ENCODE results near the gene UFM1. TPM values are rescaled to one million over a fixed set of nuclear protein-coding genes. Genes with fewer than 3 reads are reported as not detected.
"Not testable (repeated sequence)": the region's sequence is repeated elsewhere in the genome, so short reads cannot be mapped to it uniquely, and the experiment has no call there.

The UFM1 gene
- 49.4 and 55.7 TPM in 2 replicates for total RNA-seq

GRCh38 chr13:38349390-38350113 is at the start of gene UFM1:
TSS of gene UFM1 (plus strand) at chr13:38349851. CDS start at chr13:38349920, 69 bp downstream.
- Mint-ChIP-seq H3K9me3 (no peaks in the 10 kb centered on the region), H3K4me3 (peak within 1 kb of the TSS; percentile 98), H3K36me3 (ENCODE audit: low read depth) (peaks cover 25% of the 10 kb centered on the region), H3K27ac (peak within 1 kb of the TSS; percentile 97), H3K4me1 (peaks cover 33% of the 10 kb centered on the region), H3K27me3 (no peaks in the 10 kb centered on the region)
- ATAC-seq (ENCODE audit: low read depth): peak; percentile 95
- DNase-seq: peak; percentile 76
- intact Hi-C loops (cut with micrococcal nuclease): loop anchor here (1.0 to 10.0 kb wide), 6 partner anchors 182 to 1531 kb away; partner anchors contain the start of genes COG6, EXOSC8, NHLRC3 and PROSER1
- ChIA-PET POLR2A (interaction anchor here (0.6 to 2.0 kb wide), 7 partner anchors 8 to 1350 kb away, joined by 3 to 12 read pairs (median 4); partner anchors contain the start of genes EXOSC8, NHLRC3, PROSER1 and SUPT20H), CTCF (no interaction called here)
- no peak for TF ChIP-seq CTCF (IDR thresholded peaks at IDR 0.05)

DNA sequence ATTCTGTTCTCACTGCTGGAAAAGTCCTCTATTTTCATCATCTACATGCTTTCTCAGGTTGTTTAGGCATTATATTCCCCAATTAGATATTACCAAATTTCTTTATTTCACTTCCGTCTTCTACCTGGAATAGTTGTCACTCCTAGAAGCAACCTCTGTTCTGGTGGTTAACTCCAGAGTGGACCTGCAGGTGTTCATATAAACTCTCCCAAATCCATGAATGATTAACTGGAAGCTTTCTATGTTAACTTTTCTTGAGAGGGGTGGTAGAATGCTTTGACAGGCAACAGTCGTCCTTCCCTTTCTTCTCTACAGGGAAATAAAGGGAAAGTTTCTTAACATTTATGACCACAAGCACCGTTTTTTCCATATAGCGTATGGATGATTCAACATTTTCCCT is 48.4 kb upstream of the UFM1 start:
- Mint-ChIP-seq H3K27ac (no peak overlapping the region), H3K9me3 (no peaks in the 10 kb centered on the region), H3K27me3 (no peaks in the 10 kb centered on the region), H3K36me3 (ENCODE audit: low read depth) (no peaks in the 10 kb centered on the region), H3K4me1 (no peaks in the 10 kb centered on the region), H3K4me3 (no peak overlapping the region)
- no peak for ATAC-seq (ENCODE audit: low read depth)
- TF ChIP-seq CTCF (IDR thresholded peaks at IDR 0.05): no peak
- CTCF ChIA-PET: no interaction called here
- POLR2A ChIA-PET: no interaction called here
- no peak for DNase-seq
- intact Hi-C loops (cut with micrococcal nuclease): no loop called here

- H3K27me3 Mint-ChIP-seq: no peaks in the 10 kb centered on the region
- ATAC-seq (ENCODE audit: low read depth): no peak
- POLR2A ChIA-PET: no interaction called here
- H3K9me3 Mint-ChIP-seq: no peaks in the 10 kb centered on the region
- no peak overlapping the region for H3K27ac Mint-ChIP-seq
- intact Hi-C loops (cut with micrococcal nuclease): no loop called here
- no peaks in the 10 kb centered on the region for H3K36me3 Mint-ChIP-seq (ENCODE audit: low read depth)
- H3K4me1 Mint-ChIP-seq: no peaks in the 10 kb centered on the region
- CTCF ChIA-PET: no interaction called here
- no peak overlapping the region for H3K4me3 Mint-ChIP-seq
- DNase-seq: no peak
- no peak for TF ChIP-seq CTCF (IDR thresholded peaks at IDR 0.05)
These were observed 45.8 kb upstream of the UFM1 start for GRCh38 chr13:38303816-38304320.

GRCh38 chr13:38308736-38309135 is 40.9 kb upstream of the UFM1 start:
- ATAC-seq (ENCODE audit: low read depth): no peak
- H3K4me3 Mint-ChIP-seq: no peak overlapping the region
- ChIA-PET CTCF (no interaction called here), POLR2A (no interaction called here)
- TF ChIP-seq CTCF (IDR thresholded peaks at IDR 0.05): no peak
- no peaks in the 10 kb centered on the region for H3K27me3 Mint-ChIP-seq
- H3K27ac Mint-ChIP-seq: no peak overlapping the region
- DNase-seq: no peak
- intact Hi-C loops (cut with micrococcal nuclease): no loop called here
- H3K36me3 Mint-ChIP-seq (ENCODE audit: low read depth): no peaks in the 10 kb centered on the region
- no peaks in the 10 kb centered on the region for H3K4me1 Mint-ChIP-seq
- no peaks in the 10 kb centered on the region for H3K9me3 Mint-ChIP-seq

- intact Hi-C loops (cut with micrococcal nuclease): no loop called here
- Mint-ChIP-seq H3K36me3 (ENCODE audit: low read depth) (no peaks in the 10 kb centered on the region), H3K27me3 (no peaks in the 10 kb centered on the region), H3K4me1 (no peaks in the 10 kb centered on the region), H3K27ac (no peak overlapping the region), H3K9me3 (no peaks in the 10 kb centered on the region), H3K4me3 (no peak overlapping the region)
- ChIA-PET POLR2A (no interaction called here), CTCF (no interaction called here)
- DNase-seq: no peak
- TF ChIP-seq CTCF (IDR thresholded peaks at IDR 0.05): no peak
- no peak for ATAC-seq (ENCODE audit: low read depth)
These were observed 40.3 kb upstream of the UFM1 start for GRCh38 chr13:38309397-38309796.

DNA sequence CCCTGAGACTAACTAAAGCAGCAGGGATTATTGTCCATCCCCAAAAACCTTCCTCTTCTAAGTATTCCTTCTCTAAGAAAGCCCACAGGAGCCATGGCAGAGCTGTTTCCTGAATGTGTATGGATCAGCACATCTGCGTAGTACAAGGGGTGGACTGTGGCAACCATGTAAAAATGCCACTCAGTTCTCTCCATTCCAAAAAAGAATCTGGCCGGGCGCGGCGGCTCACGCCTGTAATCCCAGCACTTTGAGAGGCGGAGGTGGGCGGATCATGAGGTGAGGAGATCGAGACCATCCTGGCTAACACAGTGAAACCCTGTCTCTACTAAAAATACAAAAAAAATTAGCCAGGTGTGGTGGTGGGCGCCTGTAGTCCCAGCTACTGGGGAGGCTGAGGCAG is 38.5 kb upstream of the UFM1 start:
- H3K27me3 Mint-ChIP-seq; H3K4me1 Mint-ChIP-seq; H3K36me3 Mint-ChIP-seq (ENCODE audit: low read depth); intact Hi-C loops (cut with micrococcal nuclease); DNase-seq; H3K4me3 Mint-ChIP-seq; POLR2A ChIA-PET; H3K9me3 Mint-ChIP-seq; ATAC-seq (ENCODE audit: low read depth); CTCF ChIA-PET; H3K27ac Mint-ChIP-seq: not testable (repeated sequence)
